Panc1 (cell line): Measurements from ENCODE around the gene PARP9. TPM values are rescaled to one million over a fixed set of nuclear protein-coding genes. Genes with fewer than 3 reads are reported as not detected.
A peak's percentile ranks its signal among the peaks of the same experiment; 100 is the strongest.

ENCODE experiments used
- ATAC-seq: fragments of 200-7000 bp; cut with Tn5 transposase; 2 replicates; pipeline ENCODE4 v1.9.1; 2020; ENCODE audit warnings: mild to moderate bottlenecking, moderate library complexity
- BruUV-seq: library from RNA; stranded (reverse); fragments of 400-500 nt; replicated peaks from 2 replicates; lab custom pipeline; 2021; lab: Mats Ljungman, UMichigan
- CTCF ChIA-PET: fragments of 300-600 bp; sonication (Branson Sonifier 250); formaldehyde crosslinking; loops from one replicate; lab custom pipeline; 2022; ENCODE audit warnings: antibody characterized with exemption; lab: Charles Lee
- POLR2A ChIA-PET: fragments of 300-600 bp; sonication (Branson Sonifier 250); formaldehyde crosslinking; loops from one replicate; lab custom pipeline; 2022; ENCODE audit warnings: antibody characterized with exemption; lab: Charles Lee
- DNase-seq: peaks from one replicate; pipeline ENCODE4 v3.0.0-alpha.2; 2010; ENCODE audit warnings: low read depth, low spot score
- H3K27ac ChIP-seq: 2 replicates; pipeline ENCODE4 v1.5.1; 2011; ENCODE audit warnings: mild to moderate bottlenecking, low read length, inconsistent platforms
- H3K27me3 ChIP-seq: fragments of 200-500 bp; sonication (Bioruptor generic); 2 replicates; pipeline ENCODE4 v1.6.0; 2014; ENCODE audit warnings: low read length, inconsistent platforms; ENCODE audit not compliant: control insufficient read depth, insufficient read depth
- H3K36me3 ChIP-seq: fragments of 200-500 bp; sonication (Bioruptor generic); 2 replicates; pipeline ENCODE4 v1.5.1; 2014; ENCODE audit warnings: inconsistent platforms, mild to moderate bottlenecking, low read length, moderate library complexity; ENCODE audit not compliant: control insufficient read depth, insufficient read depth
- H3K4me1 ChIP-seq: 2 replicates; pipeline ENCODE4 v1.5.1; 2011; ENCODE audit warnings: inconsistent platforms, mild to moderate bottlenecking, low read length, moderate library complexity; ENCODE audit not compliant: control insufficient read depth, insufficient read depth
- H3K4me3 ChIP-seq, 2 experiments: 2 replicates each; pipeline ENCODE4 v1.5.1; 2011 to 2012; ENCODE audit warnings: low read depth in 2 of 2, low read length in 2 of 2, mild to moderate bottlenecking in 2 of 2, inconsistent platforms in 1 of 2, moderate library complexity in 1 of 2
- H3K9me3 ChIP-seq: fragments of 200-500 bp; sonication (Bioruptor generic); 2 replicates; pipeline ENCODE4 v1.5.1; 2014; ENCODE audit warnings: low read depth, mild to moderate bottlenecking, inconsistent platforms, low read length, moderate library complexity; ENCODE audit not compliant: control insufficient read depth, insufficient read depth
- CTCF ChIP-seq: fragments of 450-650 bp; IDR thresholded peaks from 2 replicates; pipeline ENCODE4 v1.5.1; 2017; ENCODE audit warnings: mild to moderate bottlenecking
- POLR2AphosphoS5 ChIP-seq: IDR thresholded peaks from 2 replicates; pipeline ENCODE4 v1.6.1; 2012; ENCODE audit warnings: mild to moderate bottlenecking, low read depth, low read length, moderate library complexity
- REST ChIP-seq, 2 experiments: IDR thresholded peaks; 2 replicates each; pipeline ENCODE4 v1.6.1; 2011 to 2012; ENCODE audit warnings: low read depth in 2 of 2, control low read depth in 1 of 2, low read length in 1 of 2, mild to moderate bottlenecking in 1 of 2, moderate library complexity in 1 of 2; ENCODE audit not compliant: insufficient read depth in 1 of 2
- SIN3A ChIP-seq: IDR thresholded peaks from 2 replicates; pipeline ENCODE4 v1.6.1; 2012; ENCODE audit warnings: low read depth, mild to moderate bottlenecking, low read length, moderate library complexity, borderline replicate concordance; ENCODE audit not compliant: insufficient read depth
- TCF7L2 ChIP-seq: IDR thresholded peaks from 2 replicates; pipeline ENCODE4 v1.6.1; 2011; ENCODE audit warnings: mild to moderate bottlenecking, low read depth, low read length, inconsistent platforms
- in situ Hi-C: cut with HindIII; loops from 2 replicates; pipeline ENCODE4 v1.10.0; 2016; ENCODE audit warnings: low sequenced_read_pairs, low pct_unique_long_range_greater_than_20kb
- intact Hi-C: fragments of 100-400 bp; cut with micrococcal nuclease; formaldehyde crosslinking; loops from one replicate; pipeline ENCODE4 v1.10.0; 2022; ENCODE audit not compliant: unreplicated experiment
- total RNA-seq: library from RNA; stranded (reverse); gene quantifications from one replicate; pipeline ENCODE4 v1.2.1, GENCODE V29; 2021; ENCODE audit not compliant: unreplicated experiment

The PARP9 gene
- total RNA-seq, 1 experiment from 2014 or later, result 14.5 TPM

- peak; percentile 97 for ATAC-seq
- peak; percentile 69 for DNase-seq
- CTCF ChIA-PET, result no interaction called here
- peak within 1 kb of the TSS; percentile 71 to 83 for H3K4me3 ChIP-seq
- H3K9me3 ChIP-seq, result no peaks in the 10 kb centered on the region
- H3K27ac ChIP-seq, result peak within 1 kb of the TSS; percentile 79
- peaks cover 24% of the 10 kb centered on the region for H3K4me1 ChIP-seq
- TF ChIP-seq POLR2AphosphoS5 (peak; percentile 88), SIN3A (peak; percentile 89), REST (IDR thresholded peaks at IDR 0.05; ENCODE audit: insufficient read depth in 1 of 2, low read depth in 2 of 2, low read length in 1 of 2) (0 out of 4 replicates have a peak, but pooled peaks of 1 of the 2 experiments have one; percentile 8), TCF7L2 (peak; percentile 38; the same call in 1 of the 2 replicates), CTCF (no peak)
- intact Hi-C loops (no loop called here), in situ Hi-C loops (no loop called here)
- POLR2A ChIA-PET, result interaction anchor here (0.6 to 0.7 kb wide), 2 partner anchors 9 to 124 kb away, joined by 5 to 10 read pairs; no protein-coding TSS in a partner anchor
- BruUV-seq, result no TSS peak
- H3K27me3 ChIP-seq, result no peaks in the 10 kb centered on the region
- no peaks in the 10 kb centered on the region; the same call in 1 of the 2 replicates for H3K36me3 ChIP-seq
Measured at GRCh38 chr3:122514123-122515019, 49.7 kb downstream of the PARP9 start, which contains the start of gene KPNA1. Gene KPNA1, minus strand, starts transcription at chr3:122514939. Its CDS starts 18,374 bp downstream, at chr3:122496565.

- intact Hi-C loops, result no loop called here
- Histone ChIP-seq H3K27me3 (no peaks in the 10 kb centered on the region), H3K9me3 (no peaks in the 10 kb centered on the region), H3K36me3 (no peaks in the 10 kb centered on the region; the same call in 1 of the 2 replicates), H3K27ac (peak overlapping the region; percentile 3), H3K4me3 (peak overlapping the region; percentile 71 to 83), H3K4me1 (peaks cover 24% of the 10 kb centered on the region)
- in situ Hi-C loops, result no loop called here
- ChIA-PET CTCF (no interaction called here), POLR2A (interaction anchor here (0.6 to 0.7 kb wide), 2 partner anchors 10 to 123 kb away, joined by 5 to 10 read pairs; no protein-coding TSS in a partner anchor)
- TSS peak; percentile 82 for BruUV-seq
- ATAC-seq (no peak), DNase-seq (no peak)
- TF ChIP-seq SIN3A (peak; percentile 93; the same call in 1 of the 2 replicates), TCF7L2 (no peak)
Measured at GRCh38 chr3:122513386-122514122, 50.5 kb downstream of the PARP9 start.
